Measurements from ENCODE around the gene ZNF462.

The ZNF462 gene

GRCh38 chr9:106862110-106862820 is 701 bp upstream of the ZNF462 start:
- DNase-seq = no peak

- no peak for DNase-seq
These were observed 1.6 kb downstream of the ZNF462 start for GRCh38 chr9:106864373-106865143.

GRCh38 chr9:106866243-106866642 is 3.3 kb downstream of the ZNF462 start:
- no peak for DNase-seq

GRCh38 chr9:106867286-106867685 is 4.3 kb downstream of the ZNF462 start:
- DNase-seq = no peak

GRCh38 chr9:106868087-106868486 is 5.1 kb downstream of the ZNF462 start:
- no peak for DNase-seq

GRCh38 chr9:106868565-106868964 is 5.6 kb downstream of the ZNF462 start:
- no peak for DNase-seq

GRCh38 chr9:106869028-106869427 is 6.1 kb downstream of the ZNF462 start:
- DNase-seq = no peak

GRCh38 chr9:106869458-106869857 is 6.5 kb downstream of the ZNF462 start:
- DNase-seq = no peak

- DNase-seq = no peak
These were observed 9.7 kb downstream of the ZNF462 start for GRCh38 chr9:106872641-106873040.

GRCh38 chr9:106874031-106874430 is 11.1 kb downstream of the ZNF462 start:
- no peak for DNase-seq

GRCh38 chr9:106874652-106875051 is 11.7 kb downstream of the ZNF462 start:
- DNase-seq = no peak

GRCh38 chr9:106875529-106875928 is 12.6 kb downstream of the ZNF462 start:
- no peak for DNase-seq

GRCh38 chr9:106877345-106877744 is 14.4 kb downstream of the ZNF462 start:
- DNase-seq = no peak

GRCh38 chr9:106878081-106878837 is 15.3 kb downstream of the ZNF462 start:
- DNase-seq = no peak

GRCh38 chr9:106878934-106879333 is 16.0 kb downstream of the ZNF462 start:
- DNase-seq = peak; percentile 20

GRCh38 chr9:106879439-106879882 is 16.5 kb downstream of the ZNF462 start:
- DNase-seq = no peak

- no peak for DNase-seq
These were observed 17.1 kb downstream of the ZNF462 start for GRCh38 chr9:106880081-106880480.

GRCh38 chr9:106880863-106881262 is 17.9 kb downstream of the ZNF462 start:
- DNase-seq = no peak

GRCh38 chr9:106883030-106883429 is 20.1 kb downstream of the ZNF462 start:
- no peak for DNase-seq

- no peak for DNase-seq
These were observed 20.7 kb downstream of the ZNF462 start for GRCh38 chr9:106883626-106884190.

GRCh38 chr9:106885451-106885850 is 22.5 kb downstream of the ZNF462 start:
- DNase-seq = no peak

GRCh38 chr9:106886111-106887046 is 23.4 kb downstream of the ZNF462 start:
- no peak for DNase-seq

Data from NCI-H187 treated with DMSO at 0.1 percent for 48 hours (cell line).